ENCODE data around the gene HDAC4. TPM values are rescaled to one million over a fixed set of nuclear protein-coding genes. Genes with fewer than 3 reads are reported as not detected.
A peak's percentile ranks its signal among the peaks of the same experiment; 100 is the strongest.

HDAC4 gene
- total RNA-seq, 1 donor from 2014 or later, result 34.4 TPM

DNA sequence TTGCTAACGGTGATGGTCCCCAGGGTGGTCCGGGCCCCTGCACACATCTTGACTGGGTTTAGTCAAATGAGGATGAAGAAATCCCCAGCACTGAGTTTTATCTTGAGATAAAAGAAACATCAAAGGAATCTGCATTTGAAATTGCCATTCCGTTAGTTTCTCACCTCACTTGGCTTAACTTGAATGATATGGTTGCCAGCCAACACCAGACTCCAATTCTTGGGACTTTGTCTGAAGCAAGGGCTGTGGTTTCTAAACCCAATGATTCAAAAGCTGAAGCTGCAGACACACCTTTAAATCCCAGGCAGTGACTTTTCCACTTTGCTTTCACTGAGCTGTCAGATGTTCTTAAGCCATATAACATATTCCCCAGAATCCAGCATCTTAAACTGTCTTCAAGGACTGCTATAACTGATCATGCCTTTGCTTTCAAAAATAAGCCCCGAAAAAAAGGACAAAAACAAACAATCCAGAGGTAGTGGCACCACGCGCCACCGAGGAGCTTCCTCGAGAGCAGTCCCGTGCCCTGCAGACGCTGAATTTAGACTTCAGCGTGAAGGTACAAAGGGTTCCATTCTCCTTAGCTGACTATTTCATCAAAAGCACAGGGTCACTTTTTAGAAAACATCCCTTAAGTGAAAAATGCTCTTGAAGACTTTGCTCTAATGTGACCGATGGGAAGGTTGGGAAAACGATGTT lies 189.3 kb downstream of the HDAC4 start:
- peak; percentile 58 for DNase-seq (ENCODE audit: low spot score)
- intact Hi-C loops (cut with DNase I), result no loop called here

DNA sequence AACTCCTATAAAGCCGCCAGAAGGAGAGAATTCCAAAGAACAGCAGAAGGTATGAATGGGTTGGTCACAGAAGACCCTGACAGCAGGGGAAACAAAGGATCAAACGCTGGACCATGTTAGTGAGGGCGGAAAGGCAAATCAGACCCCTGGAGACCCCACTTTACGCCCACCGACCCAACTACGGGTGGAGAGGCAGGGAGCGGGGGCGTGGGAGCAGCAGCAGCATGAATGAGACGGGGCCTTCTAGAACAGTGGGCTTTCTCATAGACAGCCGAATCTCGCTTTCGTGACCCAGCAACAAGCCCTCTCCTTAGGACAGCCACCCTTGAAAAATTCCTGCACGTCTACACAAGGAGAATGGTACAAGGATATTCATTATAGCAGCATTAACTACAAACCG lies 191.0 kb downstream of the HDAC4 start:
- no peak for DNase-seq (ENCODE audit: low spot score)

DNA sequence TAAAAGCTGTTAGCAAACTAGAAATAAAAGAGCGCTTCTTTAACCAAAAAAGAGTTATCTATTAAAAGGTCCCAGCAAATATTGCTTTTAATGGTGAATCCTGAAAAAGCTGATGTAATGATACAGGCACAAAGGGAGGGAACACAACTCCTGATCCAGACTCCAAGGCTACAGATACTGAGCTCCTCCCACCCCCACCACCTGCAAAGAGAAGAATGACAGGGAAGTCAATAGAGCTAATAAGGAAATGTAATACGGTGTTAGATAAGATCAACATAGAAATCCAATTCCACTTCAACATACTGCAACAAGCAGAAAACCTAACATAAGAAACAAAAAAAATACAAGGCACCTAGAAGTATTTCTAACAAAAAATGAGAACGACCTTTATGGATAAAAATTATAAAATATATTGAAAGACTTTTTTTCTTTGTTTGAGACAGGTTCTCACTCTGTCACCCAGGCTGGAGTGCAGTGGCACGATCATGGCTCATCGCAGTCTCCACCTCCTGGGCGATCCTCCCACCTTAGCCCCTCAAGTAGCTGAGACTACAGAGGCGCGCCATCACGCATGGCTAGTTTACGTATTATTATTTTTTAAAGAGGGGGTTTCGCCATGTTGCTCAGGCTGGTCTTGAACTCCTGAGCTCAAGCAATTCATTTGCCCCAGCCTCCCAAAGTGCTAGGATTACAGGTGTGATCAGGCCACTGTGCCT lies 192.2 kb downstream of the HDAC4 start:
- DNase-seq (ENCODE audit: low spot score), result no peak
- intact Hi-C loops (cut with DNase I), result no loop called here

More for the DNA sequence above, 191.0 kb downstream of the HDAC4 start:
- intact Hi-C loops (cut with DNase I), result no loop called here

DNA sequence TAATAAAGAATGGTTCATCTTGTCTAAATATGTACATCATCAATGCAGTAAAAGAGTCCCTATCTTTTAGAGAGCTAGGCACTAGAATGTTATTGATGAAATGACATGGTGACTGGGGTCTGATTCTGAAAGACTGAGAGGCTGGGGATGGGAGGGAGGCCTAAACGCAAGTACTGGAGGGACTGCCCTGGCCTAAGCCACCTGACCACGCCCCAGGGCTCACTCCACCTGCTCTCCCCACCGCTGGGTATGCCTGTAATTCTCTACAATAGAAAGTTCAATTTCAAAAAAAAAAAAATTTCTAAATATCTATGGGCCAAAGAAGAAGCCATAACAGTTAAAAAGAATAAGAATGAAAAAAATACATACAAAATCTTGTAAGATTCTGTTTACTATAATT lies 194.0 kb downstream of the HDAC4 start:
- intact Hi-C loops (cut with DNase I), result no loop called here
- no peak for DNase-seq (ENCODE audit: low spot score)

DNA sequence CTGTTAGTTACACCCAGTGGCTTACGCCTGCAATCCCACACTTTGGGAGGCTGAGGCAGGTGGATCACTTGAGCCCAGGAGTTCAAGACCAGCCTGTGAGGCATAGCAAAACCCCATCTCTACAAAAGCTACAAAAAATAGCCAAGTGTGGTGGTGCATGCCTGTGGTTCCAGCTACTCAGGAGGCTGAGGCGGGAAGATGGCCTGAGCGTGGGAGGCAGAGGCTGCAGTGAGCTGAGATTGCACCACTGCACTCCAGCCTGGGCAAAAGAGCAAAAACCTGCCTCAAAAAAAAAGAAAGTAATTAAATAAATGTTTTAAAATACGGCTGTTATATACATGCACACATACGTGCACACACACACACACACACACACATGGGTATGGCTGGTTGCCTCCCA lies 194.8 kb downstream of the HDAC4 start:
- intact Hi-C loops (cut with DNase I), result no loop called here

DNA sequence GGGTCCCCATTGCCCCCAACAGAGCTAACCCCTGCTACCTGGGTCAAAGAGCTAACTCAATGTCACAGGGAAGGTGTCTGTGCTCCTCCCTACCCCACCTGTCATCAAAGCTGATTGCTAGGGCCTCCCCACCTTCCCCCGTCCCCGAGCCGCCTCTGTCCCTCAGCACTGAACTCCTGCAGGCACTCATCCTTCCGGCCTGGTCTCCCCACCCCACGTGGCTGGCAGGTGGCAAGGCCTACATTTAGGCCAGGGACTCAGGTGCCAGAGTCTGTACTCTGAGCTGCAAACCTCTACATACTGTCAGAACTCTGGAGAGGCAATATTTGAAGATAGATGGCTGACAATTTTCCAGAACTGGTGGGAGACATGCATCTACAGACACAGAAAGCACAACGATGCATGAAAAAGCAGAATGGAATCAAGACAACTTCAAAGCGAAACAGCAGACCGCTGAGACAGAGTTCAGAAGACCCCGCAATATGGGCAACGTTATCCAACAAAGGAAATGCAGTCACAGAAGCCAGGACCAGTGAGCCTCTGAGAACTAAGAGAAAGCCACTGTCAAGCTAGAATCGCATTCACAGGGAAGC lies 195.8 kb downstream of the HDAC4 start:
- intact Hi-C loops (cut with DNase I), result no loop called here
- DNase-seq (ENCODE audit: low spot score), result peak; percentile 63

More for the DNA sequence above, 194.8 kb downstream of the HDAC4 start:
- no peak for DNase-seq (ENCODE audit: low spot score)

DNA sequence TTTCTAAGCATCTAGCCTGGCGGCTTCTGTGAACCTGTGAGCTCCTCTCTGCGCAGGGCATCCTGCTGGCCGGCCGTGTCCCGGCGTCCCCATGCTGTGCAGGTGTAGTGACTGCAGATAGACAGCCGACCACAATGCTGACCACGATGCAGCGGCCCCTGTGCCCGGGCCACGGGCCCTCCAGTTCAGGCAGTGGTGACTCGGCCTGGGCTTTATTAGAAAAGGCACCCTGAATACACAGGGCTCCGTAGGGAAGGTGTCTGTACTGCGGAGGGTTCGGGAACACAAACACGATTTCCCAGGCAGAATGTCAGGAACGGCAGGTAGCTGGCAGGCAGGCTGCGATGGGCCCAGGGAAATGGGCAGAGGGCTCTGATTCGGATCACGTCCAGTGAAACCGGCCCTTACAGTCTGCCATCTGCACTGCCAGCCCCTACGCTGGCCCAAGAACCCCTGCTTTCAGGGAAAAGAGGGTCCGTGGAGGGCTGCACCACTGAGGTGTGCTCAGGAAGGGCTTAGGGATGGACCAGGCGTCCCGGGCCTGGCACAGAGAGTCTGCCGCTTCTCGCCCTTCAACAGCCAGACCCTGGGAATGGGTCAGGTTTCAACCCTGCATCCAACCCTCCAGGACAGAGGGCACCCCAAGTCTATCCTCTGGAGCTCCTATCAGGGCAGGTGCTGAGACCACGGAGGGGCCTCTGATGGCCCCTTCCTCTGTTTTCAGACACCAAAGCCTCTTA lies 196.5 kb downstream of the HDAC4 start:
- peak; percentile 55 for DNase-seq (ENCODE audit: low spot score)
- intact Hi-C loops (cut with DNase I), result no loop called here

DNA sequence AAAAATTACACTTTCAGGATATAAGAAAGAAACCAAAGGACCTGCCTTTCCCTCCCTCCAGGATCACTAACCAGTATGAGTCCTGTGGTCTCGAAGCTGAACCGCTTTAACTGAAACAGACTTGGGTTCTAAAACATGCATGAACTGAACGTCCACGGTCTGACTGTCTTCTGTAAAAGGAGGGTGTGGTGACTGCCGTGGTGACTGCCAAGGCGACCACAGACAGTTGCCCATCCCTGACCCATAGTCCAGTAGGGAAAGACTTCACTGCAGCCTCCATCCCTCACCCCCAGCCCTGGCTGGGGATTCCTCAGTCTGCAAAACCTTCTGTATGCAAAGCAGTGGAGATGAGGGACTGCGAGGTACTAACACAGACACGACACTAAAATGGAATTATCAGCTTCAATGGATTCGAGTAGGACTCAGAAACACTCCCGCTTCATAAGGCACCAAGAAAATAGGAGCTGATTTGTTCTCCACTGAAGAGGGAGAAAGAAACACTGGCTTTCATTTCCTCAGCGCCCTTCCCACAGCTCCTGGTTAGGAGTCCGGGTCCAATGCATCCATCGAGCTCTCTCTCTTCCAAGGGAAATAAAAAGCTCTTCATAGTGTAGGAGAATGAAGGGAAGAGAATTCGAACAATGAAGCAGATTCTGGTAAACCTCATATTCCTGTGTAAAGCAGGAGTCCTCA lies 197.2 kb downstream of the HDAC4 start:
- intact Hi-C loops (cut with DNase I), result no loop called here
- DNase-seq (ENCODE audit: low spot score), result no peak

DNA sequence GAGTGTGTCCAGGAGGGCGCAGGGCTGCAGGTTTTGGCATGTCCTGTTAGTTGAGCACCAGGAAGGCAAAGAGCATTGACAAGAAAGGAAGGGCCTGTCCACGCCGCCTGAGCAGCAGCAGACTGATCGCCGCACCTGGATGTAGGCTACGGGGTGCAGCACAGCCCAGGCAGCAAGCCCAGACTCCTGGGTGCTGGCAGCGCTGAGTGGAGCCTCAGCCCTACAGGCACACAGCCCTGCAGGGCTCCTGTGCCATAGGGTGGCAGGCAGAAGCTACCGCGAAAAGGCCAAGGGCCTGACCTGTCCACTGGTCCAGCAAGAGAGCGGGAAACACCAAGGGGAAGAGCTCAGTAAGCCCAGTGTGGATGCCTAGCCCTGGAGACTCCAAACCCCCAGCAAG lies 198.0 kb downstream of the HDAC4 start:
- intact Hi-C loops (cut with DNase I), result no loop called here

DNA sequence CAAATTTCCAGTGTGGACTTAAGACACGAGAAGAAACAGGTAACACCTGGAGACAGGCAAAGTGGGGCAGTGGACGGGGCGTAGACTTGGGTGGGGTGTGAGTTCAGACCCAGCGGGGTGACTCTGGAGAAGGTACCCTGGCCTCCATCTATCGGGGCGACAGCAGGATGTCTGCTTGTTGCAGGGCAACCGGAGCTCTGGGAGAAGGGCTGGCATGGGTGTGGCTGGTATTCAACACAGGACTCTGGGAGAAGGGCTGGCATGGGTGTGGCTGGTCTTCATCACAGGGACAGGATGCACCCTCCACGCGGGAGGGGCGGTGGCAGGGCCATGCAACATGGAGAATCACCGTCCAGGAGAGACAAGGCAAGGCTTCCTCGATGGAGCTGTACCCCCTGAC lies 198.5 kb downstream of the HDAC4 start:
- intact Hi-C loops (cut with DNase I), result no loop called here
- DNase-seq (ENCODE audit: low spot score), result peak; percentile 70

More for the DNA sequence above, 198.0 kb downstream of the HDAC4 start:
- DNase-seq (ENCODE audit: low spot score), result peak; percentile 55

DNA sequence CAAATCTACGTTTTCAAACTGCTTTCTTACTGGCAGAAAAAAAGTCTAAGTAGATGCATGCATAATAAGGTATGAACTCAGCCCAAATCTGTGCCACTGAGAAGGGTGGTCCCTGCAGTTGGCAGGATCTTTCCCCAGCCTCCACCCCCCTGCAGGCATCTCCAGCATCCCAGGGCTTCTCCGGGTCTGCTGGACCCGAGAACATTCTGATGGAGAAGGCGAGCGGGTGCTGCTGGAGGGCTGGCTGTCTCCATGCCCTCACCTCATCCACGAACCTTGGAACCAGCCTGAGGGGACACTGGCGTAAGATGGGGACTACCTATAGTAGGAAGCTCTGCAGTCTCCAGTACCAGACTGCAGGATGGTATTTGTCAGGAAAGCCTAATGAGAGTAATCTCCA lies 198.9 kb downstream of the HDAC4 start:
- peak; percentile 66 for DNase-seq (ENCODE audit: low spot score)
- intact Hi-C loops (cut with DNase I), result no loop called here

DNA sequence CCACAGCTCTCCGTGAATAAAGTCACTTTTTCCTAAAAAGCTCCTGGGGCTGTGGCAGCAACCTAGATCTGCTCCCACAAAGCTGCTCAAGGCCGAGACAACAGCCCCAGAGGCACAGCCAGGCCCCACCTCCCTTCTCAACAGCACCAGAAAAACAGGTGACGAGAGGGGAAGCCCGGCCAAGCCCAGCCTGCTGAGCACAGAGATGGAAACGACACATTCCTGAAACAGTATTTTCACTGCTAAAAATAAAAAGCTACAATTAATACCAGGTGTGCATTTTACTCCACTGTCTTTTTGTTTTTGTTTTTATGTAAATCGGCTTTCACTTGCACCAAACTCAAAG lies 199.3 kb downstream of the HDAC4 start:
- intact Hi-C loops (cut with DNase I), result no loop called here
- peak; percentile 87 for DNase-seq (ENCODE audit: low spot score)

DNA sequence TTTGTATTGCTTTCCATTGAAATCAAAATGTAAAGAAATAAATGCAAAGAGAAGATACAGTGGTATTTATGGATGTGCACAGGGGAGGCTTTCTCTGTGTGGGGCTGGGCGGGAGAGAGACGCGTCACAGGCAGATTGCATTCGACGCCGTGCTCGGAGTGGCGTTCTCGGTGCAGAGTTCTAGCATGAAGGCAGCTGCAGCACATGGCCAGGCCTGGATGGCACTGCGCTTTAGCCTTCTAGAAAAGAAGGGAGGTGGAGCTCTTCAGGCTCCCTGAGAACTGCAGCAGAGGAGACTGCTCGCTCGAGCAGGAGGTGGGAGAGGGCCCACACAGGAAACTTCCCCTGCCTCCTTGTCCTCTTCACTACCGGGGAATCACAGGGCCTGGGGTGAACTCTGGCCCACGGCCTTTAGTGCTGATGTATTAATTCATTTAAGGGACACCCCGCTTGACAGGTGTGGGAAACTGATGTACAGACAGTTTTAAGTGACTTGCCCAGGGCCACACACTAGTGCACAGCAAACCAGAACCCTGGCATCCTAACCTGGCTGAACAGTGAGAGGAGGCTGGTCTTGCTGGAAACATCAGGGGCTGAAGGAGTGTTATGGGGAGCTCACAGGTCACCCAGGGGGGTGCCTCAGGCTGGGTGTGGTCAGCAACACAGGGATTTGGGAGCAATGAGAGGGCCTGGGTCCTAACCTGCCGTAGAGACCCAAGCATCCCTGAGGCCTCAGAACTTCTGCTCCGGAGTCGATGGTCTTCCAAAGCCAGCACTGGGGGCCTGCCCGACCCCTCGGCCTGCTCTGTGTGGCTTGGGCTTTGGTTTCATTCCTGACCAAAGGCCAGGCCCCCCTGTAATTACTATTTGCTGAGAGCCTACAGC lies 199.9 kb downstream of the HDAC4 start:
- DNase-seq (ENCODE audit: low spot score), result peak; percentile 49
- intact Hi-C loops (cut with DNase I), result no loop called here

DNA sequence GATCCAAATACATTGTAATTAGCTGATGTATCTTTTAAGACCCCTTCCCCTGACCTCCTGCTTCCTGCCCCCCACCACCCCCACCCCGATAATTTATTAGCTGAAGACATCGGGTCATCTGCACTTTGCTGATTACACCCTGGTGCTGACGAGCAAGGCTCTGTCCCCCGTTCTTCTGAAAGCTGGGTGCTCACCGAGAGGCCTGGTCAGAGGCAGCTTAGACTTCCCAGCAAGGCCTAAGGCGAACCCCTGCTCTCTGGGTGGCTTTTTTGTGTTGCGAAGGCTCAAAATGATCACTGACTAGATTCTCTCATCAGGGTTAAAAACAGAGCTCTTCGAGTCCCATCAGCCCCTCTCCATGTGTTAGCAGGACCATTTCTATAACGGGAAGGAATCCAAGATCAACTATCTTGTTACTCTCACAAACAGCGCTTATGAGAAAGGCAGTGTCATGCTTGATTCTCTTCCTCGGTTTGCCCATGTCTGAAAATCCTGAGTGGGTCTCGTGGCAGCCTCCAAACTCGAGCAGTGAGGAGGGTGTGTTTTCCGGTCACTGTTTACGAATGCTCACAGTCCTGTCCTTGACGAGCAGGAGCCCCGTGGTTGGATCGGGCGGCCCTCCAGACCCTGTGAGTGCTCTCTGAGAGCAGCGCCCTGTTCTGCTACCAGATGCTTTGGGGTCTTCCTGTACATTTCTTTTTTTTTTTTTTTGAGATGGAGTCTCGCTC lies 201.6 kb downstream of the HDAC4 start:
- peak; percentile 82 for DNase-seq (ENCODE audit: low spot score)
- intact Hi-C loops (cut with DNase I), result no loop called here

DNA sequence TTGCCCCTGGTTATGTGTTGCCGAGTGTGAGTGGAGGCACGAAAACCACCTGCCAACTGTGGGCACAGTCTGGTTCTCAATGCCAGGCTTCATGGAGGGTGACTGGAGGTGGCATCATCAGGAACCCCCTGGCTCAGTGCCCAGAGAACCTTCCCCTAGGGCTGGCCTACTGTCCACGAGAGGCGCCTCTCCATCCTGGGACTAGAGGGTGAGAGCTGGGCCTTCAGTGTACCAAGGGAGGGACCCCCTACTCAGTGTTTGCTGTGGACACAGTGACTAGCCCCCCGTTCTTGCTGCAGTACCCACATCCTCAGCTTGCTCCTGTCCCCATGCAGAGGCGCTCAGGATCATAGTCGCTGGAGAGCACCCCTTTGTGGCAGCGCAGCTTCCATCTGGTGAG lies 202.6 kb downstream of the HDAC4 start:
- peak; percentile 63 for DNase-seq (ENCODE audit: low spot score)
- intact Hi-C loops (cut with DNase I), result no loop called here

DNA sequence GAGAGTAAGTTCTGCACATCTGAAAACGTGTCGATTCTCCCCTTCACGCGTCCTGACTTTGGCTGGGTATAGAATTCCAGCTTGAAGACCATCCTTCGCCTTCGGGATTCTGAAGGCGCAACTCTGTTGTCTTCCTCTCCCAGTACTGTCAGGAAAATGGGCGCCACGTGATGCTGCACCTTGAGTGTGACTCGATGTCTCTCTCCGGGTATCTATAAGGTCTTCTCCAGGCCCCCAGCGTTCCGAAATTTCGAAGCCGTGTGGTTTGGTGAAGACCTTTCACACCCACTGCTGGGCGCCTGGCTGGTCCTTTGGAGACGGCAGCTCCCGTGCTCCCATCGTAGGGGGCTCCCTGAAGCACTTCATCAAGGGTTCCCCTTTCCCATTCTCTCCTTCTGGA lies 203.7 kb downstream of the HDAC4 start:
- intact Hi-C loops (cut with DNase I), result no loop called here

DNA sequence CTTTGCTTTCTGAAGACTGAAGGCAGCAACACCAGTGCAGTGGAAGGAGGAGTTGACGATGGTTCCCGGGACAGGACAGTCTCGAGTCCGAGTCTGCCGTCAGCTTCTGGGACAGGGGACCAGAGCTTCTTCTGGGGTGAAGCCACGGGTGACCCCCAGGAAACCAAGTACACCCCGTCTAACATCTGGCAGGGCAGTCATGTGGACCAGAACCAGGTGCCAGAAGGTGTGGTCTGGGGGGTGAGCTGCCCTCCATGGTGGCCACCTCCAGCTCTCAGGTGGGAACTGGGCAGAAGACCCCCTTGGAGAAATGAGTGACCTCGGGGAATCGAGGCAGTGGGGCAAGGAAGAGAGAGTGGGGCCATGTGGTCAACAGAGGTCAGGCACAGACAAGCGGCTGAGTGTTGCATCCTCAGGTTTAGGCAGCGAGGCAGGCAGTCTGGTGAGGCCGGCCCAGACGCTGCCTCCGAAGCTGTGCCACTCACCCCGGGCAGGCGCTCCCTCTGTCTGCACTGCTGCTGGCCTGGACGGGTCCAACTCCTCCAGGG lies 204.3 kb downstream of the HDAC4 start:
- intact Hi-C loops (cut with DNase I), result no loop called here
- DNase-seq (ENCODE audit: low spot score), result peak; percentile 72

More for the DNA sequence above, 203.7 kb downstream of the HDAC4 start:
- DNase-seq (ENCODE audit: low spot score), result peak; percentile 74

DNA sequence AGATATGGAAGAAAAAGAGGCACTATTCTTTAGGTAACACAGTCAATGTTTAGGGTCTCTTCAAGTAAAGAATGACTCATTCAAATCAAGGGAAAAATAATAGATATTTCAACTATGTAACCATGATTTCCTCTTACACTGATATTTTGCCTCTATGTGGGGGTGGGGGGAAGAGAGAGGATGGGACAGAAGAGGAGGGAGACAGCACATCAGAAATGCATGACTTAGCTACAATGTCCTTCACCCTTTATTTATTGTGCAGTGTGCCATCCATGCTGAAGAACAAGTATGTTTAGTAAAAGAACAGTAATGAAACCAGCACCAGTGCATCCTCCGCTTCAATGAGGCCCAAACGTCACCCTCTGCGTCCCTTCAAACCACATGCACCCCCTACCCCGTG lies 204.8 kb downstream of the HDAC4 start:
- no peak for DNase-seq (ENCODE audit: low spot score)
- intact Hi-C loops (cut with DNase I), result no loop called here
